NB4 (cell line): Measurements from ENCODE around the gene DCAF11.

Experiments
- POLR2A ChIP-seq: IDR thresholded peaks from 2 replicates; pipeline ENCODE4 v1.6.1; 2011; ENCODE audit warnings: mild to moderate bottlenecking; ENCODE audit not compliant: insufficient read length; ENCODE audit errors: extremely low read depth
- TF ChIP-seq, protein P1 (sequence below): IDR thresholded peaks from one replicate; pipeline ENCODE4 v1.5.1; 2012; ENCODE audit warnings: low read depth, low read length
- TF ChIP-seq, protein P2 (sequence below): IDR thresholded peaks from 2 replicates; pipeline ENCODE4 v1.6.1; 2011; ENCODE audit warnings: low read depth, low read length

DNA sequence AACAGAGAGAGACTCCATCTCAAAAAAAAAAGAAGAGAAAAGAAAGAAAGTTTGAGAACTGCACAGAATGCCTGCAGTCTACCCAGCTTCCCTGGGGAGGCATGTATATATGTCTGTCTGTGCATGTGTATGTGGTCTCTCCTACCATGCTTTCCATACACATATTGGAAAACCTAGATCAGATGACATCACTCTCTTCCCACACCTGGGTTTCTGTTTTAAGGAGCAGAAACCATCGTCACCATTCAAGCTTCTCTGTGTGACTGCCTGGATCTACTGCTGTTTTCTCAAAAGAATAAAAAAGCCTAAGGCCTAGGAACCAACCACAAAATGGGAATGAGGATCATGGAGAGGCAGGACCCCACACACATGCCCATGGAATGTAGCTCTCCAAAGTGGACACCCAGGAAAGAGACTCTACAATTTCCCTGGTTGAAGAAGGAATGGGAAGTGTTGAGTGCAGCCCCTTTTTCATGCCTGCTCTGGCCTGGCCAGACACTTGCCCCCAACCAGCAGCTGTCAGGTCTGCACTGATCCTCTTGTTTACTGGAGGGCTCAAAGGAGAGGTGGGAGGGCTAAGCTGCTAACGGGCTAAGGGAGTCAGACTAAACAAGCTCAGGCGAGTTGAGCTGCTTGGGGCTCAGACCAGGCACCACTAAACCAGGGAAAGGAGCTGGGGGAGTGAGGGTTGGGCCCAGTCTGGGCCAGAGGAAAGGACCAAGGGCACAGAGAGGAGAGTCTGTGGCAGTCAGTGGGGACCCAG, 28.2 kb upstream of the DCAF11 start:
- TF ChIP-seq, protein P1, sequence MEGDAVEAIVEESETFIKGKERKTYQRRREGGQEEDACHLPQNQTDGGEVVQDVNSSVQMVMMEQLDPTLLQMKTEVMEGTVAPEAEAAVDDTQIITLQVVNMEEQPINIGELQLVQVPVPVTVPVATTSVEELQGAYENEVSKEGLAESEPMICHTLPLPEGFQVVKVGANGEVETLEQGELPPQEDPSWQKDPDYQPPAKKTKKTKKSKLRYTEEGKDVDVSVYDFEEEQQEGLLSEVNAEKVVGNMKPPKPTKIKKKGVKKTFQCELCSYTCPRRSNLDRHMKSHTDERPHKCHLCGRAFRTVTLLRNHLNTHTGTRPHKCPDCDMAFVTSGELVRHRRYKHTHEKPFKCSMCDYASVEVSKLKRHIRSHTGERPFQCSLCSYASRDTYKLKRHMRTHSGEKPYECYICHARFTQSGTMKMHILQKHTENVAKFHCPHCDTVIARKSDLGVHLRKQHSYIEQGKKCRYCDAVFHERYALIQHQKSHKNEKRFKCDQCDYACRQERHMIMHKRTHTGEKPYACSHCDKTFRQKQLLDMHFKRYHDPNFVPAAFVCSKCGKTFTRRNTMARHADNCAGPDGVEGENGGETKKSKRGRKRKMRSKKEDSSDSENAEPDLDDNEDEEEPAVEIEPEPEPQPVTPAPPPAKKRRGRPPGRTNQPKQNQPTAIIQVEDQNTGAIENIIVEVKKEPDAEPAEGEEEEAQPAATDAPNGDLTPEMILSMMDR, result no peak
- TF ChIP-seq POLR2A, result no peak
- TF ChIP-seq, protein P2, sequence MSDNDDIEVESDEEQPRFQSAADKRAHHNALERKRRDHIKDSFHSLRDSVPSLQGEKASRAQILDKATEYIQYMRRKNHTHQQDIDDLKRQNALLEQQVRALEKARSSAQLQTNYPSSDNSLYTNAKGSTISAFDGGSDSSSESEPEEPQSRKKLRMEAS, result no peak
